Activated CD4-positive, CD25-positive, alpha-beta regulatory T cell treated with anti-CD3 and anti-CD28 coated beads, Interleukin-2, amount 50 U/mL, for 72 hours (primary cell): Measurements from ENCODE around the gene ASB1.

Experiments
- DNase-seq: peaks from one replicate; pipeline ENCODE4 v3.0.0; 2021

The ASB1 gene

DNA sequence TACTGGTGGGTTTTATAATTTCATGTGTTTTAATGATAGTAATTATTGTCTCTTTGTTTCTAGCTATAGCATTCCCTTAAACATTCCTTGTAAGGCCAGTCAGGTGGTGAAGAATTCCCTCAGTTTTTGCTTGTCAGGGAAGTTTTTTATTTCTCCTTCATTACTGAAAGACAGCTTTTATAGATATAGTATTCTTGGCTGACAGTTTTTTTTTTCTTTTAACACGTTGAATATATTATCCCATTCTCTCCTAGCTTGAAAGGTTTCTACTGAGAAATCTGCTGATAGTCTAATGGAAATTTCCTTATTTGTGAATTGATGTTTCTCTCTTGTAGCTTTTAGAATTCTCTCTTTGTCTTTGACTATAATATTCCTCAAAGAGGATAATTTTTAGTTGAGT, 46.8 kb downstream of the ASB1 start:
- no peak for DNase-seq

DNA sequence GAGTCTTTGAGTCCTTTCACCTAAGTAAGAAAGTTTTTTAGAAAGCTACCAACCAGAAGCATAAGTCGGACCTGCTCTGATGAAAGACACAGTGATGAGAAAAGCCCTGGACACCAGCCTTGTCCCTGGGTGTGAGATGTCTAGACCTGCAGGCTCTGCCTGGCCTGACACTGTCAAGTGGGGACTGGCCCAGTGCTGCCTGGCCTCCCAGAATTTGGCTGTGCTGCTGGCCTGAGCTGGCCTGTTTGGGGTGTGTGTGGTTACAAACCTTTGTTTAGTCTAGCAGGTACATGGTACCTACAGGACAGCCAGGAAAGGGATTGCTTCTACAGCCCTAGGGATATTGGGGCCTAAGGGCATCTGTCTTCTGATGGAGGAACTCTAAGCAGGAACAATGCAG, 48.3 kb downstream of the ASB1 start:
- no peak for DNase-seq

DNA sequence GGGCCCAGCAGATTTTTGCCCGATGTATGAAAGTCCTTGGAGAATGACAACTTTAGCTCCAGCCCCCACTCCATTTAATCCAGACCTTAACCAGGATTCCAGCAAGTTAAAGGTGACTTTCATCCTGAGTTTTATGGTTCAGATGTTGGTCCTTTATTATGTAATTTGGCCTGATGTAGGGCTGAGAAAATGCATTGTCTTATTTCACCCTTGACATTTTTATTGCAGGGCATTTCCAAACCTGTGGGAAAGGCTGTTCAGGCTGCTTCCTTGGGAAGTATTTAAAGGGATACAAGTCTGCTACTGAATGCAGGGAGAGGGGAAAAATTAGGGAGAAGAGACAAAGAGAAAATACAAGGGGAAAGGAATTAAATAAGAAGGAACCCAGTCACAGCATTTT, 48.8 kb downstream of the ASB1 start:
- DNase-seq, result no peak

DNA sequence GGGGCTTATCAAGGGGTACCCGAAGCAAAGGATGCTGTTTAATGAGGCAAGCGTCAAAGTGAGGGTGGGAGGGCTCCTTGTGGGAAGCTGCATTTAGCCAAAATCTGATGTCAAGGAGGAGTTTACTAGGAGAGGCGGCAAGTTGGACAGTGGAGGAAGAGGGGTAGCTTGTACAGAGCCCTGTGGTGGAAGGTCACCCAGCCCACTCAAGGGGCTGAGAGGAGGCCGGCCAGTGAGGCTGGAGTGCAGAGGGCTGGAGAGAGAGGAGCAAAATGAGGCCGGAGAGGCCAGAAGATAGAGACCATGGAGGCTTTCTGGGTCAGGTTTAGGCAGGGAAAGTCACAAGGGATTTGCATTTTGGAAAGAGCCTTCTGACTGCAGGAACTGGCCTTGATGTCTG, 49.5 kb downstream of the ASB1 start:
- no peak for DNase-seq

DNA sequence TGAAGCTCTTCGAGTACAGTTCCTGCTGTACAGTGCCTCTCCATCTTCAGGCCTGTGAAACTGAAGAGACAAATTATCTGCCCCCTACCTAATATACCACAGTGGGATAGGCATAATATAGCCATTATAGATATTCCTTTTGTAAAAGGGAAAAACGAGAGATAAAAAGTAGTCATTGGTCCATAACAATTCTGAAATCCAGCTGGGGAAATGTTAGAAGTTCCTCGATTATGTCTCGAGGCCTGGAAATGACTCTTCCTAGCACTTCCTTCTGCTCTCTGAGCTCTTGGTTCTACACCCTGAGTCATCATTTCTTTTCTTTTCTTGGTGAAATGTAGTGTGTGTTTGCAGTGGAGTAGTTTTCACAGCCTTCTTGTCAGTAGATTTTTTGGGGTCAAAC, 51.5 kb downstream of the ASB1 start:
- DNase-seq, result no peak

DNA sequence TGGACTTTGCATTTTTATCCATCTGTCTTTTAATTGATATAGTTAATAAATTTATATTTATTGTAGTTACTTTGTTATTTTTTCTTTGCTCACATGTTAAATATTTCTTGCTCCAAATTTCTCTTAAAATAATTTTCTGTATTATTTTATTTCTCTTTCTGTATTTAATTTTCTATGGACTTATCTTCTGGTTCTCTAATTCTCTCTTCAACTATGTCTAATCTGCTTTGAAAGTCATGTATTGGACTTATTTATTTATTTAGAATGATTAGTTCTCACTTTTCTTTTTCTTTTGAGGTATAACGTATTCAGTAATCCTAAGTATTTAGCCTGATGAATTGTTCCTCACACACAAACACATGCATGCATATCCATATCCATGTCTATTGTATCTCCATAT, 53.1 kb downstream of the ASB1 start:
- no peak for DNase-seq

DNA sequence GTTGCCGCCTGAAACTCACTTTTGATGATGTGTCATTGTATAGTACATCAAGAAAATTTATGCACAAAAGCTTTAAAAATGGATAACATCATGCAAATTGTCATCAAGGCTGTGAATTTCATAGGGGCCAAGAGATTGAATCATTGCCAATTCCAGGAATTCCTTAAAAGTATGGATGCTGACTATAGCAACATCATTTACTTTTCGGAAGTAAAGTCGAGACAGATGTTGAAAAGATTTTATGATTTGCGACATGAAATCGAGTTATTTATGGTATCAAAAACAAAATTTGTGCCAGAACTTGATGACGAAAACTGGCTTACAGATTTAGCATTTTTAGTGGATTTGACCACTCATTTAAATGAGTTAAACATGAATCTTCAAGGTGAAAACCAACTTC, 56.3 kb downstream of the ASB1 start:
- no peak for DNase-seq

DNA sequence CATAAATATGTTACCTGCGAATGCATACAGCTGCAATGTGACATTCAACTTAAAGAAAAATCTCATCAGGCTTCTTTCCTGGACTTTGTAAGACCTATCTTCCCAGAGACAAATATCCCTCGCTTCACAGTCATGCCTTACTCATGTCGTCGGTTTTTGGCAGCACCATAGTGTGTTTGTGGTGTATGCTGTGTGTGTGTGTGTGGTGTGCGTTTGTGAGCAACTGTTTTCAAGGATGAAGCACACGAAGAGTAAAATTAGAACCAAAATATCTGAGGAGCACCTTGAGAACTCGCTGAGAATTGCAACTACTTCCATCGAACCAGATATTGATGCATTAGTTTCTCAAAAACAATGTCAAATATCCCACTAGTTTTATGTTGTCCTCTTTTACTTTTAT, 56.9 kb downstream of the ASB1 start:
- DNase-seq, result no peak

DNA sequence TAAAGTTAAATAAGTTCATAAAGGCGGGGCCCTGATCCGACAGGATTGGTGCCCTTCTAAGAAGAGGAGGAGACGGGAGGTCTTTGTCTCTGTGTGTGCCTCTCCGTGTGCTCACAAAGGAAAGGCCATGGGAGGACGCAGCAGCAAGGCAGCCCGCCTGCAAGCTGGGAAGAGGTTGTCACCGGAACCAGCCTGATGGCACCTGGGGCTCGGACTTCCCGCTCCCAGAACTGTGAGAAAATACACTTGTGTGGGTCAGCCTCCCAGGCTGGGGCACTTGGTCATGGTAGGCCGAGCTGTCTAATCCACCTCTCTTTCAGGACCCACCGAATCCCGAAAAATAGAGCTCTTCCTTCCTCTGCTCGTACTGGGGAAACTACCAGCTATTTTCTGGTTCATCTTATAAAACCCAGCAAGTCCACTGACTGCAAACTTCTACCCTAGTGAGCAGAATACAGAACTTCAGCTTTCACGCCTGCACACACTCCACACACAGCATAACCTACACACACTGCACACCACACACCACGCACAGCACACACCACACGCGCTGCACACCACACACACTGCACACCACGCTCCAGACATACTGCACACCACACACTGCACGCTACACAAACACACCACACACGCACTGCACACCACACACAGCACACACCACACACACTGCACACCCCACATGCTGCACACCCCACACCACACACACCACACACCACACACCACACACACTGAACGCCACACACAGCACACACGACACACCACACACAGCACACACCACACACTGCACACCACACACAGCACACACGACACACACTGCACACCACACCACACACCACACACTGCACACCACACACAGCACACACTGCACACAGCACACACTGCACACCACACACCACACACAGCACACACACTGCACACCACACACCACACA, 58.1 kb downstream of the ASB1 start:
- no peak for DNase-seq

DNA sequence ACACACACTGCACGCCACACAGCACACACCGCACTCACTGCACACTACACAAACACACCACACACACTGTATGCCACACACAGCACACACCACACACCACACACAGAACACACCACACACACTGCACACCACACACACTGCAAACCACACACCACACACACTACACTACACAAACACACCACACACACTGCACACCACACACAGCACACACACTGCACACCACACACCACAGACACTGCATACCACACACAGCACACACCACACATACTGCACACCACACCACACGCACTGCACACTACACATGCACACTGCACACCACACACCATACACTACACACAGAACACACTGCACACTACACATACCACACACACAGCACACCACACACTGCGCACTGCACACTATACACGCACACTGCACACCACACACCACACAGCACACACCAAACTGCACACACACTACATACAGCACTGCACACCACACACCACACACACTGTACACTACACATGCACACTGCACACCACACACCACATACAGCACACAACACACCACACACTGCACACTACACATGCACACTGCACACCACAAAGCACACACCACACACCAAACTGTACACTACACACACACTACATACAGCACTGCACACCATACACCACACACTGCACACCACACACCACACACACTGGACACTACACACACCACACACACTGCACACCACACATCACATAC, 59.6 kb downstream of the ASB1 start:
- DNase-seq, result no peak

DNA sequence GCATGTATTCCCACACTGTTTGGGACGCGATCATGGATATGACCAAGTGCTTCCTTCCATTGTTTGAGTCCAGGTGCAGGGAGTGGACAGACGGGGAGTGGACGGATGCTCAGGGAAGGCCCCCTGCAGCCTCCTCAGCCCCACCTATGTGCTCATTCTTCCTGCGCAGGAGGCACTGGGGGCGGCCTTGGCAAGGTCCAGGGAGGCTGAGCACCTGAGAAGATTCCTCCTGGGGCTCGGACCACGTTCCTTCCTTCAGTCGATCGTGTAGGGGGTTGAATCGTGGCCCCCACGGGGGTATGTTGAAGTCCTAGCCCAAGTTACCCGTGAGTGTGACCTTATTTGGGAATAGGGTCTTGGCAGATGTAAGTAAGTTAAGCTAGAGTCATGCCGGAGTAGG, 60.4 kb downstream of the ASB1 start:
- DNase-seq, result no peak

DNA sequence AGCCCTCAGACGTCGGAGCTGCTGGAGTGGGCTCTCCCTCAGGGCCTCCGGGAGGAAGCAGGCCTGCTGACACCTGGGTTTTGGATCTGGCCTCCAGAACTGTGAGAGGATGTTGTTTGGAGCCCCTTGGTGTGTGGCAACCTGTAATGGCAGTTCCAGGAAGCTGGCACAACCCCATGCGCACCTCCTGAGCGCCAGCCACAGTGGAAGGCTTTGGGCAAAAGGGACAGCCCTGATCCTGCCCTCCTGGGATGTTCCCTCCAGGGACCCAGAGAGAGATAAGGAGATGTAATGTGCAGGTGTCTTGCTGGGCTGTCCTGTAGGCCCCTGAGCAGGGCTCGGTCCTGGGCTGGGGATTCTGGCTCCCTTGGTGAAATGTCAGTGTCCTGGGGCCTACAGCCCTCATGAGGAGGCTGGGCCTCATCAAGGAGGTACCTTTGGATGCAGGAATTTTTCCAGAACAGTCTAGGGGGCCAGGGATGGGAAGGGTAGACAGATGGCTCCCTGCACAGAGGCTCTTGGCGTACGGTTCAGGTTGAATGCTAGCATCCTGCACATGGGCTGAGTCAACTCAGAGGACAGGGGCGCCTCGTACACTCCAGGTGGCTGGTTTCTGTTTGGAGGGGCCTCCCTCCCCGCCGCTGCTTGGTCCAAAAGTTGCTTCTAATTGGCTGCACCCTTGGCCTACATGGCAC, 61.1 kb downstream of the ASB1 start:
- DNase-seq, result no peak

DNA sequence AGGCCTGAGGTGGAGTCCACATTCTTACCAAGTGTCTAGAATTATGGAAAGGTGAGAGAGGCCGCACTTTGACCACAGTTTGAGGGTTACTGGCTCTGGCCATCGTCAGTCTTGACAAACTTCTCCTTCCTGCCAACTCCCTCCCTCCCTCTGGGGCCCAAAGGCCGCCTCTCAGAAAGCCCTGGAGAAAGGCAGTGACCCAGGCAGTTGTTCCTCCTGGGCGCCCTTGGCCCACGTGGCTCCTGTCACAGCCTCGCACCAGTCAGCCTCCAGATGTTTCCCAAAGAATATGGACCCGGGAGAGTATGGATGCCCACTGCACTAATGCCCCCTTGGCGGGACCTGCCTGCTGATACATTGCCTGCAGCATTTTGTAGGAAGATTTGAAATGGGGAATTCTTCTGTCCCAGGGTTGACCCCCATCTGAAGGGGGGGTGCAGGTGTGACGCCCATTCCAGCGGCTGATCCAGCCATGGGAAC, 61.7 kb downstream of the ASB1 start:
- DNase-seq, result no peak

DNA sequence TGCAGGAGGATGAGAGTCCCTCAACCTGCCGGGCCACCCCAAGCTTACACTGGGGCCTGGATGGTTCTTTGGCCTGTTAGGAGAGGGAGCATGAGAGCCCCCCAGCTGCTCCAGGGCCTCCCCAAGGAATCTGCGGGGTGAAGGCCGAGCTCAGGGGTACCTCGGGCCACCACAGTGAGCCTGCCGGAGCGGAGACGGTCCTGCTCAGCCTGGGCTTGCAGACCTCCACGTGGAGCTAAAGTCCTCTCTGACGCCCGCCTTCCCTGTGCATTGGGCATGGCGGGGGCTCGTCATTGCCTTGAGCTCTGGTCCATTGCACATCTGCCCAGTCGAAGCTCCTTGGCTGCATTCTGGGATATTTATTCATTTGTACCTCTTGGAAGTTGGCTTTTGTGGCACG, 62.7 kb downstream of the ASB1 start:
- no peak for DNase-seq

DNA sequence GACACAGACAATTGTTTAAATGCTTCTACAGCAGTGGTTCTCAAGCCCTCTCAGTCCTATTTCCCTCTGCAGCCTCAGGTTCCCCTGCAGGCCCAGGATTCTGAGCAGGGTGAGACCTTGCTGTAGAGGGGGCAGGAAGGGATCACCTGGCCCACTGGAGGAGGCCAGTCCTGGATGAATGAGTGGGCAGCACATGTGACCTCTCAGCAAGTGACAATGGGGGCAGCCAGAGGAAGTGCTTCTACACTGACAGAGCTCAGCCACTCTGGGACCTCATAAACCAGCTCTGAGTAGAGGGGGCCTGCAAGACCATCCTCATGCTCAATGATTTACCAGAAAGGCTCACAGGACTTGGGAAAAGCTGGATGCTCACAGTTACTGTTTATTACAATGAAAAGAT, 63.2 kb downstream of the ASB1 start:
- no peak for DNase-seq

DNA sequence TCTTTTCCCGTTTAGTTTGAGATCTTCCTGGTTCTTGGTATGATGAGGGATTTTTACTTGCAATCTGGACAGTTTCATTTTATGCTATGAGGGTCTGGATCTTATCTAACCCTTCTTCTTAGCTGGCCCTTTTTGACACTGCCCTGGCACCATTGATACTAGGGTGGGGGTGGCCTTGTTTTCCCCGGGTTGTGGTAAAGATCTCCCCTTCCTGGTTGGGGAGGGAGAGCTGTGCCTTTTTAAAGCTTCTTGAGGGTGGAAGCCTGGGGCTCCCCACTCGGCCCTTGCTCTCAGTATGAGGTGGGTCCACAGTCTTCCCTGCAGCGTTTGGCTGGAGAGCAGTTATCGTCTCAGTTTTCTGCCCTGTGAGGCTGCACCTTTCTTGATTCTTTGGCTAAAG, 66.1 kb downstream of the ASB1 start:
- no peak for DNase-seq

DNA sequence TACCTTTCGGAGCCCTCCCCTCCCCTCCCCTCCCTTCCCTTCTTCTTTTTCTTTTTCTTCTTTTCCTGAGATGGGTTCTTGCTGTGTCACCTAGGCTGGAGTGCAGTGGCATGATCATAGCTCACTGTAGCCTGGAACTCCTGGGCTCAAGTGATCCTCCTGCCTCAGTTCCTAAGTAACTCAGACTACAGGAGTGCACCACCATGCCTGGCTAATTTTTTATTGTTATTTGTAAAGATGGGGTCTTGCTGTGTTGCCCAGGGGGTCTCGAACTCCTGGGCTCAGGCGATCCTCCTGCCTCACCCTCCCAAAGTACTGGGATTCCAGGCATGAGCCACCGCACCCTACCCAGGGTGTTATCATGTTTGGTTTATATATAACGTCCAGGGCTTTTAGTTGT, 66.7 kb downstream of the ASB1 start:
- no peak for DNase-seq

DNA sequence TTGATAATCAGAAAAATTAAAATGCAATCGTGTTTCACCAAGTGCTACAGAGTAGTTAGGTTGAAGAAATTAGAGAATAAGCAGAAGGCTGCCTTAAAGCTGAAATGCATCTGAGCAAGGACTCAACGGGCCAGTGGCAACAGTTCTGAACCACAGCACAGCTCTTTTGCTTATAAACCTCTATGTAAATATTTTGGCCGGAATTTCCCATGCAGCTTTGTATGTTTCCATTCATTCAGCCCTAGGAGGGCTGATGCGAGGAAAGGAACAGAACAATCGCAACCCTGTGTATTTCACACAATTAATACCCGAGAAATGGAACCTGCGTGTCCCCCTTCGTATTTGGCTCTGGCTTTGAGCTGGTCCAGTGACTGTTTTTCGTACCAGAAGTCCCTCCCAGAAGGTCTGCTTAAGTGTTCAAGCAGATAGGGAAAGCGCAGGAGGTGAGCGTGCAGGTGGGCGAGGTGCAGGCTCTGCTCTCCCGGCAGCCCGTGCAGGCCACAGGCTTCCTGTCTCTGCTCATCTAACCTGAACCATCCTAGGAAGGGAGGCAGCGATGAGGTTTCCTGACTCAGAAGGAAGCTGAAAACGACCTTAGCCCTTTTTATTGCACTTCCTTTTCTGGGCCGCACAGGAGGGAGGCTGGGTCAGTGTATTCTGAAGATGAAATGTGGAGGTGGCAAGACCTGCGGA, 67.3 kb downstream of the ASB1 start:
- DNase-seq, result no peak

DNA sequence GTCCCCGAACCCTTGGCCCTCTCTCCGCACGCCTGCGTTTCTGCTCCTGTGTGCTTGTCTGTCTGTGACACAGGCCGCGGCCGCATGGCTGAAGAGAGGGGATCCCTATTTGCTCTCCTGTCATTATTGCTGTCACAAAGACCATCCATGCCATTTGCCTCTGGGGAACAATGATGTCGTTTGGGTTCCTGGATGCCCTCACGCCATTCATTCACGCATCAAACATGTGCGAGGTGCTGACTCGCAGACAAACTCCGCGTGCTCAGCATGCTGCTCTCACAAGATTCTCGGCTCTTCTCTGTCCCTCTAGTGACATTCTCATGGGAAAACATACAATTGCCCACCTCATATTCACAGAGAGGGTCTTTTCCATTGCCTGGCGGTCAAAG, 67.8 kb downstream of the ASB1 start:
- DNase-seq, result no peak

DNA sequence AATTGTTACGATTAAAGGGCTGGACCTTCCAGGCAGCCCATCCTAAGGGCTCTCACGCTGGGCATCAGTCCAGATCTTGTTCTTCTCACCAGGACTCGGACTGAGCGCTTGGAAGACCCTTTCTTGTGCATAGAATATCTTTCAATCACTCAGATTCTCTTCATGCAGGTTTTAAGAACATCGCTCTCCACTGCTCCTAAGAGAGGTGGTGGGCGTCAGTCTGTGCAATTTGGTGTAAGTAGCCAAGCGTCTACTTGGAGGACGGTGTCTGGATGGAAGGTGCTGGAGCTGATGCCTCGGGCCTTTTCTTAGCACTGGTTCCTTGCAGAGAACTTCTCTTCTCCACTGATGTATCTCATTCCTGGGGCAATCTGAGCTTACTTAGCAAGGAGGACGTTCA, 68.7 kb downstream of the ASB1 start:
- DNase-seq, result no peak

DNA sequence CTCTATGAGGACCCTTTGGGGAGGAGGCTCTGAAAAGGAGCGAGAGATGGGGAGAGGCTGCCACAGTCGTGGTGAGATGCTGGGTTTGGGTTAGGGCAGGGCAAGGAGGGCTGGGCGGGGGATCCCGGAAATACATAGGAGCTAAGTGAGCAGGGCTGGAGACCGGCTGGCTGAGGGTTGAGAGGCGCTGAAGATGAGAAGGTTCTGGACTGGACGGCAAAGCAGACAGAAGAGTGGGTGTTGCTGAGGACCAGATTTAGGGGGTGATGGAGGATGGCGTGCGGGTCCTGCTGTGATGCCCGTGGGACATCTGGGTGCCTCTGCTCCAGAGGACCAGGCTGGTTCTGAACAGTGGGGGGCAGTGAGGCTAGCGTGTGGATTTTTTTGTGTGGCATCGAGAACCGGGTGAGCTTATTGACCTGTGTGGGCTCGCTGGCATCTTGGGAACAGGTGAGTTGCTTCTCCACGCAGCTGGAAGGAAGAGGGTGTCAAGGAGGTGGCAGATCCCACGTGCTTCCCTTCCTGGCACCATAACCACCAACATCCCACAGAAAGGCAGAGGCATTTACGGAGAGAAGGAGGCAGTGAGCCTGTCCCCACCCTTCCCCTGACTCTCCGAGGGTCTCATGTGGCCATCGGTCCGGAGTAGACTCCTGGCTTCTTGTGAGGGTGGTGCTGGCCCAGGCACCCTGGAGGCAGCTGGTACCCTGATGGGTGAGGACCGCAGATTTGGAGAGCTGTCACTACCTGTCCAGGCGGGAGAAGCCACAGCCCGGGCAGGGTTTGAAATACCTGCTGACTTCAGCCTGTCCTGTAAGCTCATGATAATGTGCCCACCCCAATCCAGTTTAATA, 70.3 kb downstream of the ASB1 start:
- DNase-seq, result no peak

DNA sequence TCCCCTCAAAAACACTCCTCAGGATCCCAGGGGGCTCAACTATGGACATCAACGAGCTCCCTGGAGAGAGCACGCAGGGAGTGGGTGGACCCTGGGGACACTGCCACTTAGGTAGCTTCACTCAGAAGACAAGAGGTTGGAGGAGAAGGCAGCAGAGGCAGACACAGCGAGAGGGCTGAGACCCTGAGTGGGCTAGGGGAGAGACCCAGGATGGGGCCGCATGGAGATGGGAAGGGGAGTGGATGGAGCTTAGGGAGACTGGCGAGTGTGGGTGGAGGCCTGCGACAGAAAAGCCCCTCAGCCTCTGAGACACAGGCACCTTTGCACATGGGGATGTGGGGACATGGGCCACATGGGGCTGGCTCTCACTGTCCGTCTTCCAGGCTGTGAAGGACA, 70.9 kb downstream of the ASB1 start:
- DNase-seq, result no peak
